Amniotic epithelial cell (primary cell): ENCODE data around the gene ITPK1.
"Not testable (repeated sequence)": the region's sequence is repeated elsewhere in the genome, so short reads cannot be mapped to it uniquely, and the experiment has no call there.

Source experiments
- DNase-seq: peaks from one replicate; pipeline ENCODE4 v3.0.0-alpha.2; 2010; ENCODE audit warnings: low read depth

ITPK1 gene

GRCh38 chr14:93083917-93084316 lies 31.8 kb downstream of the ITPK1 start:
- no peak for DNase-seq

- DNase-seq: no peak
Measured at GRCh38 chr14:93082576-93083001, 33.1 kb downstream of the ITPK1 start.

GRCh38 chr14:93081876-93082570 lies 33.7 kb downstream of the ITPK1 start:
- DNase-seq: no peak

GRCh38 chr14:93079865-93080403 lies 35.8 kb downstream of the ITPK1 start:
- DNase-seq: no peak

- DNase-seq: no peak
Measured at GRCh38 chr14:93079321-93079720, 36.4 kb downstream of the ITPK1 start.

GRCh38 chr14:93078870-93079269 lies 36.9 kb downstream of the ITPK1 start:
- no peak for DNase-seq

- DNase-seq: no peak
Measured at GRCh38 chr14:93076755-93077154, 39.0 kb downstream of the ITPK1 start.

GRCh38 chr14:93075891-93076290 lies 39.8 kb downstream of the ITPK1 start:
- no peak for DNase-seq

GRCh38 chr14:93073910-93074769 lies 41.6 kb downstream of the ITPK1 start:
- peak; percentile 67 for DNase-seq

GRCh38 chr14:93073358-93073707 lies 42.4 kb downstream of the ITPK1 start:
- DNase-seq: no peak

- DNase-seq: no peak
Measured at GRCh38 chr14:93072659-93073357, 42.9 kb downstream of the ITPK1 start.

GRCh38 chr14:93068711-93069110 lies 47.0 kb downstream of the ITPK1 start:
- no peak for DNase-seq

GRCh38 chr14:93067088-93067487 lies 48.6 kb downstream of the ITPK1 start:
- no peak for DNase-seq

GRCh38 chr14:93065272-93065730 lies 50.4 kb downstream of the ITPK1 start:
- no peak for DNase-seq

GRCh38 chr14:93064411-93065271 lies 51.1 kb downstream of the ITPK1 start:
- peak; percentile 9 for DNase-seq

GRCh38 chr14:93063393-93063792 lies 52.3 kb downstream of the ITPK1 start:
- no peak for DNase-seq

GRCh38 chr14:93062890-93063289 lies 52.8 kb downstream of the ITPK1 start:
- no peak for DNase-seq

- not testable (repeated sequence) for DNase-seq
Measured at GRCh38 chr14:93062013-93062412, 53.7 kb downstream of the ITPK1 start.

- no peak for DNase-seq
Measured at GRCh38 chr14:93061380-93062012, 54.2 kb downstream of the ITPK1 start.

- no peak for DNase-seq
Measured at GRCh38 chr14:93060841-93061240, 54.9 kb downstream of the ITPK1 start.
